Esophagus squamous epithelium (tissue), 4 donors: ENCODE results near the gene MAP3K5.

ENCODE experiments used
- POLR2A ChIP-seq, 4 donors: fragments of 450-650 bp; IDR thresholded peaks; one replicate each; pipeline ENCODE4 v1.6.1; 2017; ENCODE audit warnings: antibody characterized with exemption in 4 of 4, mild to moderate bottlenecking in 4 of 4, moderate library complexity in 3 of 4
- TF ChIP-seq, protein P1 (sequence below), 6 experiments: fragments of 450-650 bp in 4 of 6; fragments of 200-600 bp in 2 of 6; sonication (generic) in 2 of 6; IDR thresholded peaks; one replicate each; pipeline ENCODE4 v1.5.1; 2016 to 2019; ENCODE audit warnings: antibody characterized with exemption in 6 of 6, mild to moderate bottlenecking in 4 of 6, moderate library complexity in 4 of 6

DNA sequence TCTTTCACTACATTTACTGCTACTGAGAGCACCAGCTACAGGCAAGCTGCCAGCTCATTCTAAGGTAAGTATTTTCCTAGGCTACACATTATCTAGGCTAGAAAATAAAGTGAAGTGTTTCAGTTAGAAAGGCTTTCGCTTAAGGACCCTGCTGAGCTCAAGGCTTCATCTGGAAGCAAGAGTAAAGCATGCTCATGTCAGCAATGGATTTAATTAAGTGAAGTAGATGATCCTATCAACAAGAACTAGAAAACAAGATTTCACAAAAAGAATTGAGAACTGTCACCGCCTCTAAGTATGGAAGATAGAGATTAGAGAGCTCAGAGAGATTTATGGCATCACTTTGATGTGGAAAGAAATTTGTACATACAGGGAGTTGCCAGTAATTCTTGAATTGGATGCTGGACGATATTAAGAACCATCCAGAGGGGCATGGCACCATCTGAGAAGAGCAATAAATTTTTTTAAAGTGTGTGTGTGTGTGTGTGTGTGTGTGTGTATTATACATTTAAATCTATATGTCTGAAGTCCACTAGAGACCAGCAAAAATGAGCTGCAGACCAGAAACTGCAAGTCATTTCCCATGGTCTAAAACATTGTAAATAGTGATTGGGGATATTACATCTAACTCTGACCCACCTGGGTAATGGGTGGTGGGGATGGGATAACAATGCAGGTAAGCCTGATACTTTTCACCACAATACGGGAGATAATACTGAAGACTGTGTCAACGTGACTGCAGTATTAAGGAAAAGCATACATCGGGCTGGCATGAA is 136.8 kb downstream of the MAP3K5 start:
- TF ChIP-seq POLR2A (IDR thresholded peaks at IDR 0.05) = no peak
- TF ChIP-seq, protein P1, sequence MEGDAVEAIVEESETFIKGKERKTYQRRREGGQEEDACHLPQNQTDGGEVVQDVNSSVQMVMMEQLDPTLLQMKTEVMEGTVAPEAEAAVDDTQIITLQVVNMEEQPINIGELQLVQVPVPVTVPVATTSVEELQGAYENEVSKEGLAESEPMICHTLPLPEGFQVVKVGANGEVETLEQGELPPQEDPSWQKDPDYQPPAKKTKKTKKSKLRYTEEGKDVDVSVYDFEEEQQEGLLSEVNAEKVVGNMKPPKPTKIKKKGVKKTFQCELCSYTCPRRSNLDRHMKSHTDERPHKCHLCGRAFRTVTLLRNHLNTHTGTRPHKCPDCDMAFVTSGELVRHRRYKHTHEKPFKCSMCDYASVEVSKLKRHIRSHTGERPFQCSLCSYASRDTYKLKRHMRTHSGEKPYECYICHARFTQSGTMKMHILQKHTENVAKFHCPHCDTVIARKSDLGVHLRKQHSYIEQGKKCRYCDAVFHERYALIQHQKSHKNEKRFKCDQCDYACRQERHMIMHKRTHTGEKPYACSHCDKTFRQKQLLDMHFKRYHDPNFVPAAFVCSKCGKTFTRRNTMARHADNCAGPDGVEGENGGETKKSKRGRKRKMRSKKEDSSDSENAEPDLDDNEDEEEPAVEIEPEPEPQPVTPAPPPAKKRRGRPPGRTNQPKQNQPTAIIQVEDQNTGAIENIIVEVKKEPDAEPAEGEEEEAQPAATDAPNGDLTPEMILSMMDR (IDR thresholded peaks at IDR 0.05) = no peak
